ENCODE measurements around the gene CABYR. TPM values are rescaled to one million over a fixed set of nuclear protein-coding genes. Genes with fewer than 3 reads are reported as not detected.

The CABYR gene
- total and polyA plus RNA-seq, 2 of the 8 experiments (the other 6 are each of a cell fraction or from before 2014, with no cell fraction given): 14.5 to 18.8 TPM

- no peak overlapping the region for H4K5ac ChIP-seq (ENCODE audit: insufficient read length, low read depth, low read length)
- no peak overlapping the region for H3K27ac ChIP-seq (ENCODE audit: low read depth, low read length)
- H3K9ac ChIP-seq (replicated peaks in 1 of 4; ENCODE audit: extremely low read depth in 1 of 4, low read depth in 3 of 4, low read length in 3 of 4): no peak overlapping the region
- no peak overlapping the region for H2AFZ ChIP-seq (ENCODE audit: low read length)
- CTCF ChIA-PET (ENCODE audit: partially characterized antibody): interaction anchor here (0.9 kb wide), 1 partner anchor 38 kb away, joined by 3 read pairs; no protein-coding TSS in a partner anchor
- H3K4me1 ChIP-seq (replicated peaks in 1 of 4; ENCODE audit: control insufficient read depth in 3 of 4, insufficient read depth in 4 of 4, low read length in 3 of 4): no peaks in the 10 kb centered on the region; a peak in 1 of 7 replicates
- H3K9me3 ChIP-seq (ENCODE audit: insufficient read depth in 2 of 2, low read depth in 1 of 2, low read length in 1 of 2): no peaks in the 10 kb centered on the region
- H2AK5ac ChIP-seq (ENCODE audit: low read depth, low read length): no peak overlapping the region
- no peak for TF ChIP-seq NANOG (IDR thresholded peaks at IDR 0.05; ENCODE audit: insufficient read depth, low read depth, low read length, poor library complexity, severe bottlenecking)
- TF ChIP-seq BCL11A (IDR thresholded peaks at IDR 0.05; ENCODE audit: low read depth in 2 of 2, low read length in 2 of 2): no peak
- TF ChIP-seq TAF1 (IDR thresholded peaks at IDR 0.05; ENCODE audit: low read depth, low read length): no peak
- TF ChIP-seq TBP (IDR thresholded peaks at IDR 0.05; ENCODE audit: low read depth, low read length): no peak
- TF ChIP-seq BRCA1 (IDR thresholded peaks at IDR 0.05; ENCODE audit: low read depth, low read length): no peak
- no peak for TF ChIP-seq RNF2 (IDR thresholded peaks at IDR 0.05; ENCODE audit: borderline replicate concordance, low read depth, low read length, missing control alignments, poor library complexity, severe bottlenecking)
- TF ChIP-seq POLR2AphosphoS5 (IDR thresholded peaks at IDR 0.05; ENCODE audit: low read depth, low read length): no peak
- no peak for TF ChIP-seq RAD21 (IDR thresholded peaks at IDR 0.05 in 1 of 2, conservative IDR thresholded peaks at IDR 0.05 in 1 of 2; ENCODE audit: low read depth in 2 of 2, low read length in 2 of 2)
- WGBS, 2 experiments (ENCODE audit: extremely low coverage in 1 of 2, insufficient coverage in 1 of 2, insufficient read length in 1 of 2, insufficient replicate concordance in 2 of 2, low coverage in 1 of 2, low lambda C conversion rate in 2 of 2, missing lambda C conversion rate in 1 of 2): 93% methylated on average over 9 of the region's 9 CpGs; no CpG with 5 or more reads in 1 of the 2 experiments
- no peak overlapping the region for H4K8ac ChIP-seq (ENCODE audit: extremely low read depth, insufficient read depth, low read length)
- no peak overlapping the region for H2BK12ac ChIP-seq (ENCODE audit: low read depth, low read length)
- H3K36me3 ChIP-seq (ENCODE audit: control insufficient read depth in 2 of 4, insufficient read depth in 4 of 4, low read length in 3 of 4): peaks cover 0 to 5% (median 0%) of the 10 kb centered on the region in 4 experiments; a peak in 1 of 8 replicates
- H2BK120ac ChIP-seq (replicated peaks; ENCODE audit: low read depth, low read length): no peak overlapping the region
- no peak overlapping the region for H3K14ac ChIP-seq (ENCODE audit: insufficient read length)
- H2BK15ac ChIP-seq (ENCODE audit: low read length): no peak overlapping the region
- no peak overlapping the region for H4K91ac ChIP-seq (replicated peaks; ENCODE audit: insufficient read length, low read length)
- peak; percentile 13 for FAIRE-seq
- no peak for DNase-seq (ENCODE audit: low read depth in 1 of 2, low spot score in 2 of 2)
- no peak overlapping the region for H3K23ac ChIP-seq (ENCODE audit: insufficient read length)
- no peaks in the 10 kb centered on the region for H3K27me3 ChIP-seq (replicated peaks in 1 of 4; ENCODE audit: control insufficient read depth in 3 of 4, extremely low read depth in 1 of 4, insufficient read depth in 3 of 4, low read length in 3 of 4)
- no peak overlapping the region for H2BK5ac ChIP-seq (ENCODE audit: low read depth, low read length)
- H3K4me2 ChIP-seq (ENCODE audit: insufficient read depth in 1 of 2, low read depth in 2 of 2, low read length in 2 of 2): no peak overlapping the region
- POLR2A ChIA-PET (ENCODE audit: partially characterized antibody): no interaction called here
- H3K4me3 ChIP-seq (ENCODE audit: extremely low read depth in 1 of 4, insufficient read depth in 2 of 4, low read depth in 3 of 4, low read length in 4 of 4): no peak overlapping the region
- H2BK20ac ChIP-seq (ENCODE audit: low read length): no peak overlapping the region
- H3K79me1 ChIP-seq (ENCODE audit: low read depth, low read length): no peaks in the 10 kb centered on the region
- H4K20me1 ChIP-seq (replicated peaks in 1 of 2; ENCODE audit: control insufficient read depth in 1 of 2, insufficient read depth in 2 of 2, low read length in 2 of 2): peaks cover 0 to 5% of the 10 kb centered on the region in 2 experiments
- H3K23me2 ChIP-seq (ENCODE audit: low read depth, low read length): no peaks in the 10 kb centered on the region
- H3K56ac ChIP-seq (replicated peaks; ENCODE audit: insufficient read length, low read depth, low read length): no peak overlapping the region
- no peaks in the 10 kb centered on the region for H3K79me2 ChIP-seq (ENCODE audit: control insufficient read depth in 1 of 2, insufficient read depth in 2 of 2, low read length in 2 of 2)
- no peak overlapping the region for H3K4ac ChIP-seq (replicated peaks; ENCODE audit: insufficient read length, low read depth, low read length)
- H3K18ac ChIP-seq (ENCODE audit: extremely low read depth, low read length): no peak overlapping the region
These were observed 56.6 kb downstream of the CABYR start for GRCh38 chr18:24195296-24196053.

Data from H1 (cell line).